ENCODE results near the gene SRRM5.
"Not testable (repeated sequence)": the region's sequence is repeated elsewhere in the genome, so short reads cannot be mapped to it uniquely, and the experiment has no call there.

SRRM5 gene, protein sequence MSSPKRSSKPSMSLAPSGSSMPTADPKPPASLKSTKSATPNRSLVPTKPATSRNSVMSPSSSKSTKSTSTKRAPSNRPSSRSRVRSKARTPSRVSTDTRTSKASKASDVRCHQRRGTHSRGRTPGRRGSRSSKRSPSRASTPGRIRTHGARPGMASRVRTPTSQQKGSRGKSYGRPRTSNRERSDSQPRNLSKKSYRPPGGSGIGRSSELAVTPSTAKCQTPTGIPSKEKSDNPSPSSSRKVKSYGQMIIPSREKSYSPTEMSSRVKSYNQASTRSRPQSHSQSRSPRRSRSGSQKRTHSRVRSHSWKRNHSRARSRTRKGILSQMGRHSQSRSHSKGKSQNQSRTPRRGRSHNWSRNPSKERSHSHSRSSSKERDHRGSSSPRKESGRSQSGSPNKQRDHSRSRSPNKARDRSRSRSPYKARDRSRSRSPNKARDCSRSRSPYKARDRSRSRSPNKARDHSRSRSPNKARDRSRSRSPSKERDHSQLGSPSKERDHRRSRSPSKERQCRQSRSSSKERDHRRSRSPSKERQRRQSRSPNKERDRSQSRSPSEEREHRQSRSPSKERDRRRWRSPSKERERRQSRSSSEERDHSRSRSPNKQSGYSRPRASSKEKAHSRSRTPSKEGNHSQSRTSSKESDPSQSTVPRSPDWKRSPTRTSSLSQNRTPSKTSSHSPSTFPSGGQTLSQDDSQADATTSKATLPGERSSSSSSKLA

DNA sequence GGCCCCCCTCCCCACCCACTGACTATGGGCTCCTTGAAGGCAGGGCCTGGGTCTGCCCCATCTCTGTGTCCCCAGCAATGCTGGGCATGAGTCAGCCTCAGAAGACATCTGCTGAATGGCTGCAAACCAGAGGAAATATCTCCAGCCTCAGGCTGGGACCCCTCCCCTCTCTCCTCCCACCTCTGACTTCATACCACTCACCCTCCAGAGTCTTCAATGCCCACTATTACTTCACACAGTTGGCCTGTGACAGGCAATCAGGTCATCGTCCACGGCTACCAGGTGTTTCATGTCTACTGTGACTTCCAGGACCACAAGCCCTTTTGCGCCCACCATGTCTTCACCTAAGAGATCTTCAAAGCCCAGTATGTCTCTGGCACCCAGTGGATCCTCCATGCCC lies at the start of gene SRRM5:
SRRM5 (plus strand) TSS at position 301 of the 400 bp plus-strand sequence; CDS start at position 335, 34 bp downstream.
- no peak for DNase-seq (ENCODE audit: low read depth in 2 of 2)

DNA sequence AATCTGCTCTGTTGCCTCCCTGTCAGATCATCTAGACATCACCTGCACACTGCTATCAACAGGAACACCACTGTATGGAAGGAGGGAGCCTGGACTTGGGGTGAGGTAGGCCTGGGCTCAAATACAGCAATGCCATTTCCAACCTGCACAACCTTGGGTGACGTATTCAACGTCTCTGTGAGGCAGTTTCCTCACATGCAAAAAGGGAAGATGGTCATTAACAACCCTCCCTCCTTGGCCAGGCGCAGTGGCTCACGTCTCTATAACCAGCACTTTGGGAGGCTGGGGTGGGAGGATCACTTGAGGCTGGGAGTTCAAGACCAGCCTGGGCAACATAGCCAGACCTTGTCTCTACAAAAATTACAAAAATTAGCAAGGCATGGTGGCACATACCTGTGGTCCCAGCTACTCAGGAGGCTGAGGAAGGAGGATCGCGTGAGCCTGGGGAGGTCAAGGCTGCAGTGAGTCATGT lies 49.6 kb upstream of the SRRM5 start:
- no peak for DNase-seq (ENCODE audit: low read depth in 2 of 2)

DNA sequence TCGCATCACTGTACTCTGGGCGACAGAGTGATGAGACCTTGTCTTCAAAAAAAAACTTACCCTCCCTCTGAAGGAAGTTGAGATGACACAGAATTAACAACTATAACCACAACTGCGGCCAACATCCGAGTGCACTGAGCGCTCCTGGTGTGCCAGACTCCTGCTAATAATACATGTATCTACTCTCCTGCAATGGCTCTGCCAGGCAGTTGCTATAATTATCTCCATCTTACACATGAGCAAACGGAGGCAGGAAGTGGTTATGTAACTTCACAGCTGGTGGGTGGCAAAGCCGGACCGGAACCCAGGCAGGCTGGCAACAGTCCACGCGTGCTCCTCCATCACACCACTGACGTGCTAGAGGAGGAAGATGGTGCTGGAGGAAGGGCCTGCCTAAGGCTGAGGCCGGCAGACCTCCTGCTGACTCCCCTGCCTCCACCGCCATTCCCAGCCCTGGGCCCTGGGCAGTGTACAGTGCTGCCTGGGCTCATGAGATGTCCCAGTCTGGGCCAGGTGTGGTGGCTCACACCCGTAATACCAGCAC lies 49.1 kb upstream of the SRRM5 start:
- DNase-seq (ENCODE audit: low read depth in 2 of 2), result peak; percentile 32 to 38

DNA sequence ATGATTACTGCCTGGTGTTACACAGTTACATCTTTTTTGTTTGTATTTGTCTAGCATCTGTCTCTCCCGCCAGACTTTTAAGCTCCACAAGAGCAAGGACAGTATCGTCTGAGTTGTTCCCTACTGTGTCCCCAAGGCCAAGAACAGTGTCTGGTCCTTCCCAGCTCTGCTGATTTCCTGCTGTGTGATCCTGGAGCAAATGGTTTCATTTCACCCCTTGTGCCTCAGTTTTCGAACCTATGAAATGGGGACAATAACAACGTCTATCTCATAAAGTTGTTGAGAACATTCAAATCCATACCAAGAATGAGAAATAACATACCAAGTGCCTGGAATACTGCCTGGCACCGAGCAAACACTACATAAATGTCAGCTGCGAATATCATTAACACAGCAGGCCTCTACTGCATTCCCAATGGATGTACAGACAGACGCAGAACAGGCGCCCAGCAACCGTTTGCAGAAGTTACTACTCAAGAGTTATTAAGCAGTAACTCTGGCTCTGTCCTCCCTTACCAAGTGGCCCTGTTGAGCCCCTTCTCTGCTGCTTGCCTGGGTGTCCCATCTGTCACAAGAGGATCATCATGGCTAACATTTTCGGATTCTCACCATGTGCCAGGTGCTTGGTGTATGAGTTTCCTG lies 48.0 kb upstream of the SRRM5 start:
- DNase-seq (ENCODE audit: low read depth in 2 of 2), result no peak

DNA sequence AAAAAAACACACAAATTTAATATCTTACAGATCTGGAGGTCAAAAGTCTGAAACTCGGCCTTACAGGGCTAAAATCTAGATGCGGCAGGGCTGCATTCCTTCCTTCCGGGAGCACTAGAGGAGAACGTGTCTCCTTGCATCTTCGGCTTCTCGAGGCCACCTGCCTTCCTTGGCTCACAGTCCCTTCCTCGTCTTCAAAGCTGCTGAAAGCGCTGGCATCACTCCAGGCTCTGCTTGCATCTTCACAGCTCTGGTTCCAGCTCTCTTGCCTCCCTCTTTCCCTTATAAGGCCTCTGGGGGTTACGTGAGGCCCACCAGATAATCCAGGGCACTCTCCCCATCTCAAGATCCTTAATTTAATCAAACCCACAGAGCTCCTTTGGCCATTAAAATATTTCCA lies 47.1 kb upstream of the SRRM5 start:
- DNase-seq (ENCODE audit: low read depth in 2 of 2), result no peak

DNA sequence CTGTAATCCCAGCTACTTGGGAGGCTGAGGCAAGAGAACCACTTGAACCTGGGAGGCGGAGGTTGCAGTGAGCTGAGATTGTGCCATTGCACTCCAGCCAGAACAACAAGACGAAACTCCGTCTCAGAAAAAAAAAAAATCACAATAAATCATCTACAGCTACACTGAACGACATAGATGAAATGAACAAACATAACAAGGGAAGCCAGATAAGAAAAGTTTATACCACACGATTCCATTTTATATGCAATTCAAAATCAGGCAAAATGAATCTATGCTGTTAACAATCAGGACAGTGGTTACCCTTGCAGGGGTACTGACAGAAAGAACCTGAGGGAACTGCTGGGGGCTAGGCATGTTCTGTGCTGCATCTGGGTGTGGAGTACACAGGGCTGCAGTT lies 42.2 kb upstream of the SRRM5 start:
- no peak for DNase-seq (ENCODE audit: low read depth in 2 of 2)

DNA sequence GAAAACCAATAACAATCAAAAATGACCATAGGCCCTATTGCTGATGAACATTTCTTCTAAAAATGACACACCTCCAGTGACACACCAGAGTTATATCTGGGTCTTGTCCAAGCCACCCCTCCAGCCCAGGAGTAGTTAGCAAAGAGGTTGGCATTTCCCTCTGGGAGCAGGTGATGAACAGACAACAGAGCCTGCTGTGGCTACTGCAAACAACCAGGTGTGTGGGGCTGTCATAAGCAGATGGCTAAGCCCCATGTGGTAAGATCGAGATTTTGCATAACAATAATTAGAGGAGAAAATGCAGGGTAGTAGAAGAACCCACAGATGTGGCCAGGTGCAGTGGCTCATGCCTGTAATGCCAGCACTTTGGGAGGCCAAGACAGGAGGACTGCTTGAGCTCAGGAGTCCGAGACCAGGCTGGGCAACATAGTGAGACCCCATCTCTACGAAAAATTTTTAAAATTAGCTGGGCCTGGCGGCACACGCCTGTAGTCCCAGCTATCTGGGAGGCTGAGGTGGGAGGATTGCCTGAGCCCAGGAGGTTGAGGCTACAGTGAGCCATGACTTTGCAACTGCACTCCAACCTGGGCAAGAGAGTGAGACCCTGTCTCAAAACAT lies 41.6 kb upstream of the SRRM5 start:
- DNase-seq (ENCODE audit: low read depth in 2 of 2), result no peak

DNA sequence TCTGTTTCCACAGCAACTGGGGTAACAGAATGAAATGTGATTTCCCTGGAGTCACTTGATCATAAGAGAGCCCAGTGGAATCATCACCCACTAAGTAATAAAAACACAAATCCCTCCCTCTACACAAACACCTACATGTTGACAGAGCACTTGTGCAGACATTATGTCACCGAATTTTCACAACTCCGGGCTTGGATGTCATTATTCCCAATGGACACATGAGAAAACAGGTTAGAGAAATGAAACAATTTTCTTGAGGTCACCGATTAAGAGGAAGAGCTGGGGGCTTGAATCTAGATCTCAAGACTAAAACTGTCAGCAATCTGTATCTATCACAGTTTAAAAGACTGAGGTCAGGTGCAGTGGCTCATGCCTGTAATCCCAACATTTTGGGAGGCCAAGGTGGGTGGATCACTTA lies 39.7 kb upstream of the SRRM5 start:
- no peak for DNase-seq (ENCODE audit: low read depth in 2 of 2)

DNA sequence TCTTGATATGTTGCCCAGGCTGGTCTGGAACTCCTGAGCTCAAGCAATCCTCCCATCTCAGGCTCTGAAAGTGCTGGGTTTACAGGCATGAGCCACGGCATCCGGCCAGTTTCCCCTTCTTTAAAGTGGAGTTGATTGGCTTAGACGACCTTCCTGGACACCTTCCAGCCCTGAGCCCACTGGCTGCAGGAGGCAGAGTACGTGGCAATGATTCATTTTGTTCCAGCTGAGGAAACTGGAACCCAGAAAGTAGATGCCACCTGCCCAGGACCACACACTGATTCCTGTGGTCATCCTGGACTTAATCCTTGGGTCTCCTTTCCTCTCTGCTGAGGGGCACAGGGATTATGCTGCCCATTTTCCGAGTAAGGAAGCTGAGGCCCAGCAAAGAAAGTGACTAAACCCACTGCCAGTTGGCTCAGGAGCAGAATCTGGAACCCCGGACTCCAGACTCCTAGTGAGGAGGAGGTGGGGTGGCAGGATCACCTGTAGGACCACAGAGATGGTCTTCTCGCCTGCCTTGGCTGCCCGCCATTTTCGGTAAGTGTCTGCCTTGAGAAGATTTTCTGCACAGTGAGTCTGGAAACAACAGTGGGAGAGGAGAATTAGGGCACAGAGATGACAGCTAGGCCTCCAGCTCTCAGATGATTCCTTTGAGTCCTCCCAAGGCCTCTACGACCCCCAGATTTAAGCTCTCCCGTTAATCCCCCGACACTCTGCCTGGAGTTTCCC lies 37.3 kb upstream of the SRRM5 start:
- no peak for DNase-seq (ENCODE audit: low read depth in 2 of 2)

DNA sequence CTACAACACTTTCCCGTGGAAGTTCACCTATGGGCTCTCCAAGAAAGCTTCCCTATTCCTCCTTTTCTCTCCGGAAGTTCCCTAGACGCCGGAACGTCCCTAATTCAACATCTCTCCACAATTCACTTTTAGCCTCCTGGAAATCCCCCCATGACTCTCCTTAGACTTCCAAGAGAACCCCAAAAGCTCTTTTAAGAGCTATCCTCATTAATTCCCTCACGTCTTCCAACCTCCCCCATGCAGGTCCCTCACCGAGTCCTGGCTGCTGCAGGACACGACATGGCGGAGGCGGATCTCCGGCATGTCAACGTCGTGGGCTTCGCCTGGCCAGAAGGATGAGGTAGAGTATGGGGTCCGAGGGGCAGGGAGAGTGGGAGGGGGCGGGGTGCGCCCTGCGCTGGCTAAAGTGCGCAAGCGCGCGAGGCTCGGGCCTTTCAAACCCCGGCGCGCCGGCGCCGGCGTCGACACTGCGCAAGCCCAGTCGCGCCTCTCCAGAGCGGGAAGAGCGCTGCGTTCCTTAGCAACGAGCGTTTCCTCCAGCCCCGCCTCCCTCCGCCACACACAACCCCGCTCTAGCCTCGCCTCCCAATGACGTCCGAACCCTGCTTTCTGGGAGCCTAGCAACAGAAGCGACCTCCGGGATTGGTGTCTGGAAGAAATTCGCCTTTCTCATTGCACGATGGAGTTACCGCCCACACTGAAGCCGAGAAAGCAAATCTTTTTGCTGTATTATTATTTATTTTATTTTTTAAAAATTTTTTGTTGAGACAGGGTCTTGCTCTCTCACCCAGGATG lies 36.5 kb upstream of the SRRM5 start, which contains the start of the genes PINLYP and XRCC1:
PINLYP (plus strand) TSS at position 646 of the 795 bp plus-strand sequence. CDS start 1,391 bp downstream, outside the sequence.
XRCC1 (minus strand) TSS at position 372 of the 795 bp plus-strand sequence; CDS start at position 303, 69 bp downstream.
- DNase-seq (ENCODE audit: low read depth in 2 of 2), result peak; percentile 88 to 97

DNA sequence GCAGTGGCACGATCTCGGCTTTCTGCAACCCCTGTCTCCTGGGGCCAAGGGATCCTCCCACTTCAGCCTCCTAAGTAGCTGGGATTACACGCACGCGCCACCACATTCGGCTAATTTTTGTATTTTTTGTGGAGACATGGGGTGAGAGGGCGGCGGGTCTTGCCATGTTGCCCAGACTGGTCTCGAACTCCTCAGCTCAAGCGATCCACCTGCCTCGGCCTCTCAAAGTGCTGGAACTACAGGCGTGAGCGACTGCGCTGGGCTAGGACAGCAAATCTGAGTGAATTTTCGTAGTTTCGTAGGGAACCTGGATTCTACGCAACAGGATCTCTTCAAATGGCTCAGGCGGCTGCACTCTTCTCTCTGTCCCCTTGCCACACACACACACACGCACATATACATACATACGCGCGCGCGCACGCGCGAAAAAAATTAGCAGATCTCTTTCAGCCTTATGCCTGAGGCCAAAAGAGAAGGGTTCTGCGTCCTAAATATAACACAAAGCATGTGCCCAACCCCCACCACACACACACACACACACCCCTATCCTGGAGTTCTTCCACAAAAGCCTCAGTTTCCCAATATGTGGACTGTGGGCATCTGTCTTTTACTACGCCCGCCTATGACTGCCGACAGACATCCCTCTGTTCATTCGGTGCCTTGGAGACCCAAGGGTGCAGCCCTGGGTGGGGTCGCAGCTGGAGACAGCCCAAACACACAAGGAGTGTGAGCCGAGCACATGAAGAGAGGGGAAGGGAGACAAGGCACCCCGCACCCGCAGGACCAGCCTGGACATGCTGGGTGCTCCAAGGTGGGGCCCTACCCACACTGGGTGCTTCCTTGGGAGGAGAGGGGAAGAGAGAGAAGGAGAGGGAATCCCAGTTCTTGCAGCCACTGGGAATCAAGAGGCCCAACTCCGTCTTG lies 35.7 kb upstream of the SRRM5 start:
- DNase-seq (ENCODE audit: low read depth in 2 of 2), result no peak

DNA sequence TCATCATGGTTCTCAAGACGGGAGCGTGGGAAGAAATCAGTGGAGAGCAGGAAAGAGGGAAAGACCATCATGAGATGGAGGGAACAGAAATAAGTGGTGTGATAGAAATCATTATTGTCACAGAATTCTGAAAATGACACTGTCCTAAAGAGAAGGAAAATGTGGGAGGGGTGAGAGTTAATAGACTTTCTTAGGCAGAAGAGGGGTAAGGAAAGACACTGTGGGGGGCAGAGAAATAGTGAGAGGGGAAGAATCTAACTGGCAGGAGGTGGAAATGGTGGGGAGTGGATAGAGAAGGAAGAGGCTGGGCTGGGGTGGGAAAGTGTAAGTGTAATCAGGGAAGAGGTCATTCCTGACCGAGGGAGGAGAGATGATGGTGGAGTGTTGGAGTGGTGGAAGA lies 33.1 kb upstream of the SRRM5 start:
- DNase-seq (ENCODE audit: low read depth in 2 of 2), result no peak

DNA sequence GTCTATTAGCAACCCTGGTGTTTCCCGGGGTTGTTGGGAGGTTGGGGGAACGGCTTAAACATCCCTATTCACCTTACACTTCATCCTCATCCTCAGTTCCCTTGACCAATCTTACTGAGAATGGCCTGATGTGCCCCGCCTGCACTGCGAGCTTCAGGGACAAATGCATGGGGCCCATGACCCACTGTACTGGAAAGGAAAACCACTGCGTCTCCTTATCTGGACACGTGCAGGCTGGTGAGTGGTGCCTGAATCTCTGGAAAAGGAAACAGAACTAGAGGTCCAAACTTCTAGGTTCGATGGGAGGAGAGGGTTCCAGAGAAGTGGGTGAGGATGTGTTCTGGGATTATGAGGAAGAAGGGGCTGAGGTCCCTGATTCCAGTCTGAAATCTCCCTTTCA lies 30.4 kb upstream of the SRRM5 start:
- no peak for DNase-seq (ENCODE audit: low read depth in 2 of 2)

DNA sequence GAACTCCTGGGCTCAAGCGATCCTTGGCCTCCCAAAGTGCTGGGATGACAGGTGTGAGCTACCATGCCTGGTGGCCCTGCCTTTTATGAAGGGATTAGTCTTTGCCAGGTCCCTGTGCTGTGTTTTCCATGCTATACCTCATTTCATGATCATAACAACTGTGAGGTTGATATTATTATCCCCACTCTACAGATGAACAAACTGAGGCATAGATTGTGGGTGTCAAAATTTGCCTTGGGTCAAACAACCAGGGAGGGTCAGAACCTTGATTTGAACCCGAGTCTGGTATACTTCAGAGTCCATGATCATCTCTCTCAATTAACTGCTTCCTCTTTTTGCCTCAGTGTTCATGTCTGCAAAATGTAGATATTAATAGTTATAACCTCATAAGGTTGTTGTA lies 29.4 kb upstream of the SRRM5 start:
- DNase-seq (ENCODE audit: low read depth in 2 of 2), result no peak

DNA sequence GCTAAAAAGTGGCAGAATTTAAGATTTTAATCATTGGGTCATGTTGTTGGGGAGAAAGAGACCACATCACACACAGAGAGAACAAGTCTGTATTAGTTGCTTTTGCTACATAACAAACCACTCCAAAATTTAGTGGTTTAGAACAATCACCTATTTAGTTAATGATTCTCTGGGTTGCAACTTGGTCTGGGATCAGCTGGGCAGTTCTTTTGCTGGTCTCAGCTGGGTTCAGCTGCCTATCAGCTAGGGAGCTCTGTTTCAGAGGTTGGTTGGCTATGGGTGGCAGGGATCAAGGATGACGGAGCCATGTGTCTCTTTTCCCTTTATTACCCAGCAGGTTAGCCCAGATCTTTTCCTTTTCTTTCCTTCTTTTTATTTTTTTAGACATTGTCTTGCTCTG lies 27.4 kb upstream of the SRRM5 start:
- no peak for DNase-seq (ENCODE audit: low read depth in 2 of 2)

DNA sequence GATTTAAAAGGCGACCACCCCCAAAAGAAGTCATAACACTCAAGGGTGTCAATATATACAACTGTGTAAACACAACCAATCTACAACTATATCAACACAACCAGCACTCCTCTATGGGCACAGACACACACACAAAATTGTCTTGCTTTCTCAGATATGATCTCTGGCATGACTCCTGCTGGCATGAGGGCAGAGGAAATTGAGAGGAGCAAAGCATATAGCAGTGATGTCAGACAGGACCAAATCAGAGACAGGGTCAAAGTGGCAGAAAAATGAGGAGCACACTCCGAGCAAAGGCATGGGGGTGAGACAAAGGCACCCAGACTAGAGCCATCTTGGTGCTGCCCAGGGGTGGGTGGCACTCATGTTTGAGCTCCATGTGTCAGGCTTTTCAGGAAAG lies 25.5 kb upstream of the SRRM5 start:
- DNase-seq (ENCODE audit: low read depth in 2 of 2), result no peak

DNA sequence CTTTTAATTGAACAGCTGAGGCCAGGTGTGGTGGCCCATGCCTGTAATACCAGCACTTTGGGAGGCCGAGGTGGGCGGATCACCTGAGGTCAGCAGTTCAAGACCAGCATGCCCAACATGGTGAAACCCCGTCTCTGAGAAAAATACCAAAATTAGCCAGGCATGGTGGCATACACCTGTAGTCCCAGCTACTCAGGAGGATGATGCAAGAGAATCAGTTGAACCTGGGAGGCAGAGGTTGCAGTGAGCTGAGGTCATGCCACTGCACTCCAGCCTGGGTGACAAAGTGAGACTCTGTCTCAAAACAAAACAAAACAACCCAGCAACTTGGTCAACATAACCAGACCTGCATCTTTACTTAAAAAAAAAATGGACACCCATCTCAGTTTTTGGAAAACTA lies 24.9 kb upstream of the SRRM5 start:
- not testable (repeated sequence) for DNase-seq (ENCODE audit: low read depth in 2 of 2)

DNA sequence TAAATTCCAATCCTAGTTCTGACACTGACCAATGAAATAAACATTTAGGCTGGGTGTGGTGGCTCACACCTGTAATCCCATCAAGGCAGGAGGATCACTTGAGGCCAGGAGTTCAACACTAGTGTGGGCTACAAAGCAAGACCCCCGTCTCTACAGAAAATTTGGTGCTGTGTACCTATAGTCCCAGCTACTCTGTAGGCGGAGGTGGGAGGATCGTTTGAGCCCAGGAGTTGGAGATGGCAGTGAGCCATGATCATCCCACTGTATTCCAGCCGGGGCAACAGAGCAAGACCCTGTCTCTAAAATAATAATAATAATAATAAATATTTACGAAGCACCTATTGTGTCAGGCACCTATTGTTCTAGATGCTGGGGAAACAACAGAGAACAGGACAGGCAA lies 22.6 kb upstream of the SRRM5 start:
- DNase-seq (ENCODE audit: low read depth in 2 of 2), result no peak

DNA sequence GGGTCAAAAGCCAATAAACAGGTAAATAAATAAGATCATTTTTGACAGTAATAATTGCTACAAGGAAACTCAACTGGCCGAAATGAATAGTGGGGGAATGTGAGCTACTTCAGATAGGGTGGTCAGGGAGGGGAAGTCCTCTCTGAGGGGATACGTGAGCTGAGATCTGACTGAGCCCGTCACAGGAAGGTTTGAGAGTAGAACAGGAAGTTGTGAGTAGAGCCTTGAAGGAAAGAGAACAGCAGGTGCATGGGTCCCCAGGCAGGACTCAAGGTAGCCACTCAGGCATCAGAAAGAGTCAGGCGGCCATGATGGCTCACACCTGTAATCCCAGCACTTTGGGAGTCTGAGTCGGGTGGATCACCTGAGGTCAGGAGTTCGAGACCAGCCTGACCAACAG lies 22.2 kb upstream of the SRRM5 start:
- no peak for DNase-seq (ENCODE audit: low read depth in 2 of 2)
